MM.1S (cell line): ENCODE measurements around the gene LRRN4.

ENCODE experiments used
- DNase-seq: peaks from one replicate; pipeline ENCODE4 v3.0.0-alpha.2; 2015
- H2AFZ ChIP-seq: fragments of 300-600 bp; sonication (generic); 2 replicates; pipeline ENCODE4 v1.6.0; 2016; ENCODE audit warnings: antibody characterized with exemption, low read length
- H3F3A ChIP-seq: fragments of 300-600 bp; sonication (generic); 2 replicates; pipeline ENCODE4 v1.6.1; 2016; ENCODE audit warnings: mild to moderate bottlenecking, antibody characterized with exemption, low read length, moderate library complexity, mixed read lengths; ENCODE audit not compliant: insufficient read depth
- H3K27ac ChIP-seq: fragments of 300-600 bp; sonication (generic); 2 replicates; pipeline ENCODE4 v1.5.1; 2016; ENCODE audit warnings: mild to moderate bottlenecking, low read length
- H3K27me3 ChIP-seq: fragments of 300-600 bp; sonication (generic); replicated peaks from 2 replicates; pipeline ENCODE4 v1.6.0; 2016; ENCODE audit warnings: low read length; ENCODE audit not compliant: insufficient read depth
- H3K36me3 ChIP-seq: fragments of 300-600 bp; sonication (generic); replicated peaks from 2 replicates; pipeline ENCODE4 v1.6.1; 2016; ENCODE audit warnings: mild to moderate bottlenecking, low read length, mixed read lengths; ENCODE audit not compliant: insufficient read depth
- H3K4me1 ChIP-seq: fragments of 300-600 bp; sonication (generic); 2 replicates; pipeline ENCODE4 v1.6.1; 2016; ENCODE audit warnings: low read length, mixed read lengths
- H3K4me2 ChIP-seq: fragments of 300-600 bp; sonication (generic); 2 replicates; pipeline ENCODE4 v1.6.0; 2016; ENCODE audit warnings: low read depth, low read length
- H3K4me3 ChIP-seq: fragments of 300-600 bp; sonication (generic); 2 replicates; pipeline ENCODE4 v1.5.1; 2016; ENCODE audit warnings: low read length, mixed read lengths
- H3K79me2 ChIP-seq: fragments of 300-600 bp; sonication (generic); 2 replicates; pipeline ENCODE4 v1.6.1; 2016; ENCODE audit warnings: mixed run types, low read length, mixed read lengths
- H3K9ac ChIP-seq: fragments of 300-600 bp; sonication (generic); 2 replicates; pipeline ENCODE4 v1.6.1; 2016; ENCODE audit warnings: low read length, mixed read lengths
- H3K9me2 ChIP-seq: fragments of 300-600 bp; sonication (generic); replicated peaks from 2 replicates; pipeline ENCODE4 v1.6.1; 2016; ENCODE audit warnings: mild to moderate bottlenecking, low read length, mixed read lengths; ENCODE audit not compliant: insufficient read depth
- H3K9me3 ChIP-seq: fragments of 300-600 bp; sonication (generic); replicated peaks from 2 replicates; pipeline ENCODE4 v1.6.1; 2016; ENCODE audit warnings: mild to moderate bottlenecking, low read length, mixed read lengths; ENCODE audit not compliant: insufficient read depth
- H4K20me1 ChIP-seq: fragments of 300-600 bp; sonication (generic); 2 replicates; pipeline ENCODE4 v1.6.1; 2016; ENCODE audit warnings: mild to moderate bottlenecking, low read length, moderate library complexity, mixed read lengths; ENCODE audit not compliant: insufficient read depth
- CTCF ChIP-seq: fragments of 300-600 bp; sonication (generic); IDR thresholded peaks from 2 replicates; pipeline ENCODE4 v1.5.1; 2016; ENCODE audit warnings: antibody characterized with exemption, low read length, mixed read lengths
- EZH2 ChIP-seq: fragments of 300-600 bp; sonication (generic); optimal IDR thresholded peaks from 2 replicates; pipeline ENCODE3; 2017; ENCODE audit warnings: low read depth, mild to moderate bottlenecking, antibody characterized with exemption, low read length, mixed read lengths
- EZH2phosphoT487 ChIP-seq: fragments of 300-600 bp; sonication (generic); IDR thresholded peaks from 2 replicates; pipeline ENCODE4 v1.6.1; 2018; ENCODE audit warnings: antibody characterized with exemption, low read length

LRRN4 gene

GRCh38 chr20:6030453-6031080 is 23.3 kb downstream of the LRRN4 start:
- TF ChIP-seq CTCF (no peak), EZH2 (no peak), EZH2phosphoT487 (no peak)
- Histone ChIP-seq H3K27ac (no peak overlapping the region), H3K36me3 (no peaks in the 10 kb centered on the region; the same call in 1 of the 2 replicates), H3K27me3 (no peaks in the 10 kb centered on the region), H3K9ac (no peak overlapping the region), H3K4me1 (peaks cover 16% of the 10 kb centered on the region), H2AFZ (no peak overlapping the region), H3K9me2 (no peaks in the 10 kb centered on the region), H3F3A (peaks cover 6% of the 10 kb centered on the region; the same call in 1 of the 2 replicates), H3K9me3 (no peaks in the 10 kb centered on the region), H4K20me1 (no peaks in the 10 kb centered on the region), H3K4me3 (no peak overlapping the region), H3K4me2 (no peak overlapping the region), H3K79me2 (0 out of 2 replicates have a peak, but pooled peaks cover 3% of the 10 kb centered on the region)
- DNase-seq: no peak

- no peak for TF ChIP-seq CTCF
- TF ChIP-seq EZH2: no peak
- TF ChIP-seq EZH2phosphoT487: no peak
- H3K9ac ChIP-seq: no peak overlapping the region
- peaks cover 13% of the 10 kb centered on the region for H3K4me1 ChIP-seq
- H3K9me3 ChIP-seq: no peaks in the 10 kb centered on the region
- no peak overlapping the region for H2AFZ ChIP-seq
- H3K27ac ChIP-seq: no peak overlapping the region
- no peaks in the 10 kb centered on the region for H3K27me3 ChIP-seq
- H3K79me2 ChIP-seq: peaks cover 7% of the 10 kb centered on the region
- H3K4me3 ChIP-seq: no peak overlapping the region
- peaks cover 3% of the 10 kb centered on the region; the same call in 1 of the 2 replicates for H3F3A ChIP-seq
- no peaks in the 10 kb centered on the region for H3K9me2 ChIP-seq
- DNase-seq: no peak
- no peak overlapping the region for H3K4me2 ChIP-seq
- no peaks in the 10 kb centered on the region for H3K36me3 ChIP-seq
- H4K20me1 ChIP-seq: no peaks in the 10 kb centered on the region
Observed at GRCh38 chr20:6029538-6029937, 24.3 kb downstream of the LRRN4 start.

GRCh38 chr20:6028818-6029217 is 25.0 kb downstream of the LRRN4 start:
- H2AFZ ChIP-seq: no peak overlapping the region
- H3K9ac ChIP-seq: no peak overlapping the region
- no peak overlapping the region for H3K4me2 ChIP-seq
- no peak overlapping the region for H3K4me3 ChIP-seq
- TF ChIP-seq EZH2 (no peak), CTCF (no peak), EZH2phosphoT487 (no peak)
- H4K20me1 ChIP-seq: no peaks in the 10 kb centered on the region
- no peaks in the 10 kb centered on the region for H3F3A ChIP-seq
- H3K9me2 ChIP-seq: no peaks in the 10 kb centered on the region
- peaks cover 13% of the 10 kb centered on the region for H3K79me2 ChIP-seq
- H3K9me3 ChIP-seq: no peaks in the 10 kb centered on the region
- peaks cover 3% of the 10 kb centered on the region; the same call in 1 of the 2 replicates for H3K36me3 ChIP-seq
- H3K4me1 ChIP-seq: peaks cover 6% of the 10 kb centered on the region
- H3K27me3 ChIP-seq: no peaks in the 10 kb centered on the region
- no peak overlapping the region for H3K27ac ChIP-seq
- DNase-seq: no peak
